CD4-positive, alpha-beta T cell treated with Interferon gamma for 1 hour (primary cell): ENCODE results near the gene PLEKHA4.
"Not testable (repeated sequence)": the region's sequence is repeated elsewhere in the genome, so short reads cannot be mapped to it uniquely, and the experiment has no call there.

ENCODE experiments used
- DNase-seq: peaks from one replicate; pipeline ENCODE4 v3.0.0-alpha.2; 2020

PLEKHA4 gene

GRCh38 chr19:48868114-48868886 is at the start of gene PLEKHA4:
TSS of gene PLEKHA4 (minus strand) at chr19:48868617. CDS start at chr19:48867620, 997 bp downstream.
- DNase-seq = no peak

GRCh38 chr19:48918071-48918470 is 49.7 kb upstream of the PLEKHA4 start:
- no peak for DNase-seq

- no peak for DNase-seq
These were observed 47.3 kb upstream of the PLEKHA4 start for GRCh38 chr19:48915757-48916156.

GRCh38 chr19:48914181-48914580 is 45.8 kb upstream of the PLEKHA4 start:
- no peak for DNase-seq

GRCh38 chr19:48913114-48913889 is 44.9 kb upstream of the PLEKHA4 start:
- DNase-seq = no peak

GRCh38 chr19:48910803-48911202 is 42.4 kb upstream of the PLEKHA4 start:
- no peak for DNase-seq

- DNase-seq = not testable (repeated sequence)
These were observed 41.1 kb upstream of the PLEKHA4 start for GRCh38 chr19:48909424-48910077.

GRCh38 chr19:48907671-48908070 is 39.3 kb upstream of the PLEKHA4 start:
- no peak for DNase-seq

GRCh38 chr19:48906324-48906723 is 37.9 kb upstream of the PLEKHA4 start:
- DNase-seq = no peak

- DNase-seq = no peak
These were observed 37.2 kb upstream of the PLEKHA4 start for GRCh38 chr19:48905664-48906063.

GRCh38 chr19:48903788-48904187 is 35.4 kb upstream of the PLEKHA4 start:
- not testable (repeated sequence) for DNase-seq

- not testable (repeated sequence) for DNase-seq
These were observed 33.9 kb upstream of the PLEKHA4 start for GRCh38 chr19:48902291-48902690.

GRCh38 chr19:48900477-48901406 is 32.3 kb upstream of the PLEKHA4 start:
- DNase-seq = no peak

GRCh38 chr19:48899781-48900476 is 31.5 kb upstream of the PLEKHA4 start, which contains the start of gene NUCB1:
TSS of gene NUCB1 (plus strand) at chr19:48900312. CDS start at chr19:48900797, 485 bp downstream.
- peak; percentile 98 for DNase-seq

- not testable (repeated sequence) for DNase-seq
These were observed 31.0 kb upstream of the PLEKHA4 start for GRCh38 chr19:48899386-48899749.

- DNase-seq = no peak
These were observed 28.8 kb upstream of the PLEKHA4 start for GRCh38 chr19:48897181-48897580.

- DNase-seq = peak; percentile 65
These were observed 27.8 kb upstream of the PLEKHA4 start for GRCh38 chr19:48896191-48896720.

GRCh38 chr19:48895226-48895625 is 26.8 kb upstream of the PLEKHA4 start:
- no peak for DNase-seq

GRCh38 chr19:48890551-48890950 is 22.1 kb upstream of the PLEKHA4 start:
- DNase-seq = no peak

- not testable (repeated sequence) for DNase-seq
These were observed 21.1 kb upstream of the PLEKHA4 start for GRCh38 chr19:48889496-48889895.

GRCh38 chr19:48887861-48888612 is 19.6 kb upstream of the PLEKHA4 start:
- DNase-seq = no peak
